ENCODE data around the gene POLD2. TPM values are rescaled to one million over a fixed set of nuclear protein-coding genes. Genes with fewer than 3 reads are reported as not detected.

The POLD2 gene
- total RNA-seq, 4 donors from 2014 or later: 58.7 to 80.5 (median 66.1) TPM

- Histone ChIP-seq H3K27me3 (no peaks in the 10 kb centered on the region), H3K36me3 (no peaks in the 10 kb centered on the region), H3K27ac (no peak overlapping the region), H3K4me3 (no peak overlapping the region), H3K4me1 (peaks cover 13% of the 10 kb centered on the region), H3K9me3 (no peaks in the 10 kb centered on the region)
- TF ChIP-seq POLR2A (IDR thresholded peaks at IDR 0.05): no peak
- TF ChIP-seq CTCF (IDR thresholded peaks at IDR 0.05): no peak
- TF ChIP-seq POLR2AphosphoS5 (IDR thresholded peaks at IDR 0.05): no peak
- TF ChIP-seq EP300 (IDR thresholded peaks at IDR 0.05): no peak
- no peak for DNase-seq (ENCODE audit: low spot score in 2 of 2)
- WGBS: 90% methylated on average over 6 of the region's 6 CpGs
Measured at GRCh38 chr7:44093102-44093641, 30.2 kb downstream of the POLD2 start.

GRCh38 chr7:44087911-44088838 is 35.2 kb downstream of the POLD2 start:
- 62% methylated on average over 19 of the region's 20 CpGs for WGBS

GRCh38 chr7:44086627-44087026 is 36.7 kb downstream of the POLD2 start:
- Histone ChIP-seq H3K27me3 (no peaks in the 10 kb centered on the region), H3K4me1 (peaks cover 25% of the 10 kb centered on the region), H3K27ac (no peak overlapping the region), H3K4me3 (no peak overlapping the region), H3K36me3 (no peaks in the 10 kb centered on the region), H3K9me3 (no peaks in the 10 kb centered on the region)
- WGBS: 98% methylated on average over 3 of the region's 3 CpGs
- no peak for DNase-seq (ENCODE audit: low spot score in 2 of 2)
- TF ChIP-seq EP300 (IDR thresholded peaks at IDR 0.05): no peak
- no peak for TF ChIP-seq POLR2AphosphoS5 (IDR thresholded peaks at IDR 0.05)
- TF ChIP-seq CTCF (IDR thresholded peaks at IDR 0.05): no peak
- no peak for TF ChIP-seq POLR2A (IDR thresholded peaks at IDR 0.05)

More at GRCh38 chr7:44087911-44088838, 35.2 kb downstream of the POLD2 start:
- TF ChIP-seq EP300 (IDR thresholded peaks at IDR 0.05) (no peak), POLR2A (IDR thresholded peaks at IDR 0.05) (no peak), POLR2AphosphoS5 (IDR thresholded peaks at IDR 0.05) (no peak)
- Histone ChIP-seq H3K4me3 (no peak overlapping the region), H3K27ac (peak overlapping the region; percentile 86), H3K4me1 (peaks cover 23% of the 10 kb centered on the region), H3K36me3 (no peaks in the 10 kb centered on the region), H3K9me3 (no peaks in the 10 kb centered on the region), H3K27me3 (no peaks in the 10 kb centered on the region)
- peak in 1 of 2 donors; percentile 84 for DNase-seq (ENCODE audit: low spot score in 2 of 2)

GRCh38 chr7:44085546-44085945 is 37.8 kb downstream of the POLD2 start:
- H3K27me3 ChIP-seq: no peaks in the 10 kb centered on the region
- TF ChIP-seq POLR2A (IDR thresholded peaks at IDR 0.05) (no peak), CTCF (IDR thresholded peaks at IDR 0.05) (no peak), POLR2AphosphoS5 (IDR thresholded peaks at IDR 0.05) (no peak), EP300 (IDR thresholded peaks at IDR 0.05) (no peak)
- H3K36me3 ChIP-seq: peaks cover under 1% of the 10 kb centered on the region
- no peak overlapping the region for H3K4me3 ChIP-seq
- WGBS: 78% methylated on average over 3 of the region's 3 CpGs
- DNase-seq (ENCODE audit: low spot score in 2 of 2): no peak
- no peak overlapping the region for H3K27ac ChIP-seq
- H3K4me1 ChIP-seq: peaks cover 36% of the 10 kb centered on the region
- no peaks in the 10 kb centered on the region for H3K9me3 ChIP-seq

GRCh38 chr7:44084701-44085100 is 38.6 kb downstream of the POLD2 start:
- no peaks in the 10 kb centered on the region for H3K9me3 ChIP-seq
- H3K27me3 ChIP-seq: no peaks in the 10 kb centered on the region
- no peak for DNase-seq (ENCODE audit: low spot score in 2 of 2)
- H3K36me3 ChIP-seq: peaks cover 9% of the 10 kb centered on the region
- WGBS: 77% methylated on average over 4 of the region's 4 CpGs
- no peak overlapping the region for H3K4me3 ChIP-seq
- no peak overlapping the region for H3K27ac ChIP-seq
- TF ChIP-seq CTCF (IDR thresholded peaks at IDR 0.05): no peak
- TF ChIP-seq POLR2AphosphoS5 (IDR thresholded peaks at IDR 0.05): no peak
- TF ChIP-seq EP300 (IDR thresholded peaks at IDR 0.05): no peak
- TF ChIP-seq POLR2A (IDR thresholded peaks at IDR 0.05): no peak
- H3K4me1 ChIP-seq: peaks cover 41% of the 10 kb centered on the region

Measured in suprapubic skin (tissue), 4 donors.